GM19372 (cell line): ENCODE results near the gene AMHR2.
"Not testable (repeated sequence)": the region's sequence is repeated elsewhere in the genome, so short reads cannot be mapped to it uniquely, and the experiment has no call there.

Experiments
- ATAC-seq: cut with Tn5 transposase; IDR thresholded peaks from one replicate; pipeline ENCODE4 v1.9.1; 2021; ENCODE audit warnings: mild to moderate bottlenecking, low read depth, moderate library complexity; ENCODE audit not compliant: unreplicated experiment

The AMHR2 gene

GRCh38 chr12:53414756-53415417 is 8.8 kb upstream of the AMHR2 start:
- no peak for ATAC-seq

GRCh38 chr12:53415752-53416389 is 7.8 kb upstream of the AMHR2 start:
- not testable (repeated sequence) for ATAC-seq

- not testable (repeated sequence) for ATAC-seq
Measured at GRCh38 chr12:53417291-53417816, 6.3 kb upstream of the AMHR2 start.

- no peak for ATAC-seq
Measured at GRCh38 chr12:53418221-53418620, 5.4 kb upstream of the AMHR2 start.

GRCh38 chr12:53419756-53420155 is 3.9 kb upstream of the AMHR2 start:
- ATAC-seq, result no peak

- not testable (repeated sequence) for ATAC-seq
Measured at GRCh38 chr12:53422247-53422646, 1.4 kb upstream of the AMHR2 start.

- ATAC-seq, result no peak
Measured at GRCh38 chr12:53424626-53425514, 1.2 kb downstream of the AMHR2 start.

GRCh38 chr12:53425515-53426150 is 2.0 kb downstream of the AMHR2 start:
- ATAC-seq, result no peak

GRCh38 chr12:53427905-53428594 is 4.4 kb downstream of the AMHR2 start:
- no peak for ATAC-seq

- ATAC-seq, result no peak
Measured at GRCh38 chr12:53428741-53429140, 5.1 kb downstream of the AMHR2 start.

- ATAC-seq, result no peak
Measured at GRCh38 chr12:53430116-53430515, 6.5 kb downstream of the AMHR2 start.

GRCh38 chr12:53431187-53431586 is 7.5 kb downstream of the AMHR2 start:
- ATAC-seq, result no peak

- ATAC-seq, result not testable (repeated sequence)
Measured at GRCh38 chr12:53435326-53435725, 11.7 kb downstream of the AMHR2 start.

- ATAC-seq, result not testable (repeated sequence)
Measured at GRCh38 chr12:53439582-53439981, 15.9 kb downstream of the AMHR2 start.

GRCh38 chr12:53441040-53441833 is 17.6 kb downstream of the AMHR2 start, which contains the start of gene PRR13:
TSS of gene PRR13 (plus strand) at chr12:53441734. CDS start at chr12:53442715, 981 bp downstream.
- ATAC-seq, result peak; percentile 98

GRCh38 chr12:53443955-53444354 is 20.3 kb downstream of the AMHR2 start:
- ATAC-seq, result no peak

GRCh38 chr12:53444593-53445325 is 21.1 kb downstream of the AMHR2 start:
- not testable (repeated sequence) for ATAC-seq

GRCh38 chr12:53450936-53451335 is 27.3 kb downstream of the AMHR2 start:
- no peak for ATAC-seq
